Measurements from ENCODE around the gene MTCL3.

The MTCL3 gene

GRCh38 chr6:127520066-127520465 is 931 bp upstream of the MTCL3 start:
- H3K27me3 Mint-ChIP-seq, result peaks cover 62% of the 10 kb centered on the region
- no peaks in the 10 kb centered on the region for H3K9me3 Mint-ChIP-seq (ENCODE audit: low read depth)
- no peak overlapping the region for H3K27ac Mint-ChIP-seq
- H3K36me3 Mint-ChIP-seq (ENCODE audit: insufficient read depth), result no peaks in the 10 kb centered on the region
- H3K4me3 Mint-ChIP-seq (ENCODE audit: low read depth), result no peak overlapping the region
- no peak for DNase-seq (ENCODE audit: low spot score, unreplicated experiment)
- TF ChIP-seq CTCF (IDR thresholded peaks at IDR 0.05; ENCODE audit: unreplicated experiment), result no peak
- H3K4me1 Mint-ChIP-seq (ENCODE audit: low read depth), result peaks cover 7% of the 10 kb centered on the region

- Mint-ChIP-seq H3K27ac (peak overlapping the region; percentile 71), H3K36me3 (ENCODE audit: insufficient read depth) (no peaks in the 10 kb centered on the region), H3K9me3 (ENCODE audit: low read depth) (no peaks in the 10 kb centered on the region), H3K27me3 (peaks cover 68% of the 10 kb centered on the region), H3K4me1 (ENCODE audit: low read depth) (peaks cover 10% of the 10 kb centered on the region), H3K4me3 (ENCODE audit: low read depth) (peak overlapping the region; percentile 42)
- no peak for TF ChIP-seq CTCF (IDR thresholded peaks at IDR 0.05; ENCODE audit: unreplicated experiment)
- DNase-seq (ENCODE audit: low spot score, unreplicated experiment), result no peak
These were observed 292 bp upstream of the MTCL3 start for GRCh38 chr6:127519469-127519785.

DNA sequence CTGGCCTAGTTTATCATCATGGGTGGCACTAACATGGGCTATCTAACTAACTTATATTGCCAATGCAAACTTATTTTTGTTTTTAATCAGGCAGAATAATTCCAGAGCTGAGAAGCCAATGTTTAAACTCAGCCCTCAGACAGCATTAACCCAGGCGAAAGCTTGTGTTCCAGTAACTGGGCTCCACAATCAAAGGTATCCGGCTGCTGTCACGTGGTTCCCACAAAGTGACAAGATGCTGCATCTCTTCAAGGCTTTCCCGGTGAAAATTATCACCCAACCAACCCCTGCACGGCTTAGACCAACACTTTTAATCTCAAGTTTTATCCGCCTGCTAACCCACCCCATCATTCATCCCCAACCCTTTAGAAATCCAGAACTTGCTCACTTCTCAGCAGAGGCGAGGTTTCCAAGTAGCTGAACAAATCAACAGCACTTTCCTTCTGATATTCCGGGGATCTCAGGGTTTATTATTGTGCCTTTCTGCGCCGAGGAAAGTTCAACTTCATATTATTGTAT is 885 bp downstream of the MTCL3 start:
- Mint-ChIP-seq H3K9me3 (ENCODE audit: low read depth) (no peaks in the 10 kb centered on the region), H3K27me3 (peaks cover 76% of the 10 kb centered on the region), H3K4me3 (ENCODE audit: low read depth) (no peak overlapping the region), H3K27ac (no peak overlapping the region), H3K36me3 (ENCODE audit: insufficient read depth) (no peaks in the 10 kb centered on the region), H3K4me1 (ENCODE audit: low read depth) (peaks cover 12% of the 10 kb centered on the region)
- no peak for DNase-seq (ENCODE audit: low spot score, unreplicated experiment)
- TF ChIP-seq CTCF (IDR thresholded peaks at IDR 0.05; ENCODE audit: unreplicated experiment), result no peak

- no peak for TF ChIP-seq CTCF (IDR thresholded peaks at IDR 0.05; ENCODE audit: unreplicated experiment)
- H3K27ac Mint-ChIP-seq, result no peak overlapping the region
- H3K4me3 Mint-ChIP-seq (ENCODE audit: low read depth), result no peak overlapping the region
- H3K27me3 Mint-ChIP-seq, result peaks cover 79% of the 10 kb centered on the region
- peaks cover 12% of the 10 kb centered on the region for H3K4me1 Mint-ChIP-seq (ENCODE audit: low read depth)
- H3K9me3 Mint-ChIP-seq (ENCODE audit: low read depth), result no peaks in the 10 kb centered on the region
- no peaks in the 10 kb centered on the region for H3K36me3 Mint-ChIP-seq (ENCODE audit: insufficient read depth)
- DNase-seq (ENCODE audit: low spot score, unreplicated experiment), result no peak
These were observed 1.4 kb downstream of the MTCL3 start for GRCh38 chr6:127517693-127518092.

DNA sequence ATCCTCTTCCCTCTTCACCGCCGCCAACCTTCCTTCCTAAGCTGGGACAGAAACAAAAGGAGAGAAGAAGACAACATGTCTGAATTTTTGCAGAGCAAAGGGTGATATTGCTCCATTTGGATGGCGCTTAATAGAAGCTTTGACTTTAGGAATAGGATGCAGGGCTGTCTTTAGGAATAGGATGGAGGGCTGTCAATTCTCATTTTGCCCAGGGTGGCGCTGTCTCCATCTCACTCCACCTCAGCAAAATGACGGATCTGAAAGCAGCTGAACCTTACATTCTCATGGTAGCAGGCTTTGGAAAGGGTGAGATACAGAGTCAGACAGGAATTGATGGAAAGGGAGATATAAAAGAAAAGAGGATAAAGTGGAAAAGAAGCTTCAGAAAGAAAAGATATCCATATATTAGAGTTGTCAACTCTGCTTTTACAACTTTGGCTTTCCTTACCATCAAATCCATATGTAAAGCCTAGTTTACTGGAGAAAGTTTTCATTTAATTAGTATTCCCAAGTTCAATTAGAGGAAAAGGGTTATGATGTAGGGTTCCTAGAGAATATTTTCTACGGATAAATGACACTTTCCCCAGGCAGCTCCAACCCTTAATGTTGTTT is 2.4 kb downstream of the MTCL3 start:
- peaks cover 77% of the 10 kb centered on the region for H3K27me3 Mint-ChIP-seq
- H3K9me3 Mint-ChIP-seq (ENCODE audit: low read depth), result no peaks in the 10 kb centered on the region
- no peak for DNase-seq (ENCODE audit: low spot score, unreplicated experiment)
- H3K36me3 Mint-ChIP-seq (ENCODE audit: insufficient read depth), result no peaks in the 10 kb centered on the region
- peak; percentile 70 for TF ChIP-seq CTCF (IDR thresholded peaks at IDR 0.05; ENCODE audit: unreplicated experiment)
- peak overlapping the region; percentile 71 for H3K4me3 Mint-ChIP-seq (ENCODE audit: low read depth)
- peaks cover 12% of the 10 kb centered on the region for H3K4me1 Mint-ChIP-seq (ENCODE audit: low read depth)
- H3K27ac Mint-ChIP-seq, result no peak overlapping the region
